ENCODE results near the gene FOXF1. TPM values are rescaled to one million over a fixed set of nuclear protein-coding genes. Genes with fewer than 3 reads are reported as not detected.

The FOXF1 gene
- total and polyA plus RNA-seq, 9 of the 15 experiments (the other 6 are each of a cell fraction or from before 2014, with no cell fraction given), result 0.04 TPM; not detected in 8

DNA sequence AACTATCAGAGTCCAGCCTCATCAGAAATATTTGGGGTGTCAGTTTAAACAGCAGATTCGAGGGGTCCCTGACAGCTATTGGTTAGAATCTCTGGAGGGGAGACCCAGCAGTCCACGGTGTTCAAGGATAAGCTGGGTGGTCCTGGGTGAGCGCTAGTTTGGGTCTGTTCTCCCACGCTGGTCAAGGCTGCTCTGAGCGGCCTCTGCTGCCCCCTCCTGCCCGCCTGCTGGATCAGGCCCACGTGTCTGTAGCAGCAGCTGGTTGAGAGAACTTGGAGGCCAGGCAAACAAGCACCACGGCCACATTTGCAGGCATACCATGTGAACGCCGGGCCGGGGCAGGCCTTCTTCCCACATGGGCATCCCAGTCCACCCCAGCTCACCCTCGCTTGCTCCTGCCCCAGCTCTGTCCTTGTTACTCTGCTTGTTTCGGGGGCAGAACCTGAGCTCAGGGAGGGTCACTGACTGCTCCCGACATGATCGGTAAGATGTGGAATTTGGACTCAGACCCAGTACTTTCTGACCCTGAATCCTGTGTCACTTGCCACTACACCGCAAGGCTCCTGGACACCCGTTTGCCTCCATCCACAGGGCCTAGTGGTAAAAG lies 7.4 kb downstream of the FOXF1 start (continued):
- TF ChIP-seq, protein P1, sequence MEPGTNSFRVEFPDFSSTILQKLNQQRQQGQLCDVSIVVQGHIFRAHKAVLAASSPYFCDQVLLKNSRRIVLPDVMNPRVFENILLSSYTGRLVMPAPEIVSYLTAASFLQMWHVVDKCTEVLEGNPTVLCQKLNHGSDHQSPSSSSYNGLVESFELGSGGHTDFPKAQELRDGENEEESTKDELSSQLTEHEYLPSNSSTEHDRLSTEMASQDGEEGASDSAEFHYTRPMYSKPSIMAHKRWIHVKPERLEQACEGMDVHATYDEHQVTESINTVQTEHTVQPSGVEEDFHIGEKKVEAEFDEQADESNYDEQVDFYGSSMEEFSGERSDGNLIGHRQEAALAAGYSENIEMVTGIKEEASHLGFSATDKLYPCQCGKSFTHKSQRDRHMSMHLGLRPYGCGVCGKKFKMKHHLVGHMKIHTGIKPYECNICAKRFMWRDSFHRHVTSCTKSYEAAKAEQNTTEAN (CRISPR knock-in tag; IDR thresholded peaks at IDR 0.05), result no peak
- TF ChIP-seq NFATC3 (IDR thresholded peaks at IDR 0.05), result no peak
- no peak for TF ChIP-seq RNF2 (IDR thresholded peaks at IDR 0.05)
- no peak for TF ChIP-seq ZBED1 (IDR thresholded peaks at IDR 0.05)
- no peak for TF ChIP-seq CHD2 (IDR thresholded peaks at IDR 0.05; ENCODE audit: low read depth, low read length)
- TF ChIP-seq, protein P2, sequence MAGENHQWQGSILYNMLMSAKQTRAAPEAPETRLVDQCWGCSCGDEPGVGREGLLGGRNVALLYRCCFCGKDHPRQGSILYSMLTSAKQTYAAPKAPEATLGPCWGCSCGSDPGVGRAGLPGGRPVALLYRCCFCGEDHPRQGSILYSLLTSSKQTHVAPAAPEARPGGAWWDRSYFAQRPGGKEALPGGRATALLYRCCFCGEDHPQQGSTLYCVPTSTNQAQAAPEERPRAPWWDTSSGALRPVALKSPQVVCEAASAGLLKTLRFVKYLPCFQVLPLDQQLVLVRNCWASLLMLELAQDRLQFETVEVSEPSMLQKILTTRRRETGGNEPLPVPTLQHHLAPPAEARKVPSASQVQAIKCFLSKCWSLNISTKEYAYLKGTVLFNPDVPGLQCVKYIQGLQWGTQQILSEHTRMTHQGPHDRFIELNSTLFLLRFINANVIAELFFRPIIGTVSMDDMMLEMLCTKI (IDR thresholded peaks at IDR 0.05; ENCODE audit: partially characterized antibody), result no peak
- TF ChIP-seq, protein P3, sequence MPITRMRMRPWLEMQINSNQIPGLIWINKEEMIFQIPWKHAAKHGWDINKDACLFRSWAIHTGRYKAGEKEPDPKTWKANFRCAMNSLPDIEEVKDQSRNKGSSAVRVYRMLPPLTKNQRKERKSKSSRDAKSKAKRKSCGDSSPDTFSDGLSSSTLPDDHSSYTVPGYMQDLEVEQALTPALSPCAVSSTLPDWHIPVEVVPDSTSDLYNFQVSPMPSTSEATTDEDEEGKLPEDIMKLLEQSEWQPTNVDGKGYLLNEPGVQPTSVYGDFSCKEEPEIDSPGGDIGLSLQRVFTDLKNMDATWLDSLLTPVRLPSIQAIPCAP (CRISPR knock-in tag; IDR thresholded peaks at IDR 0.05; ENCODE audit: borderline replicate concordance), result no peak
- TF ChIP-seq, protein P4, sequence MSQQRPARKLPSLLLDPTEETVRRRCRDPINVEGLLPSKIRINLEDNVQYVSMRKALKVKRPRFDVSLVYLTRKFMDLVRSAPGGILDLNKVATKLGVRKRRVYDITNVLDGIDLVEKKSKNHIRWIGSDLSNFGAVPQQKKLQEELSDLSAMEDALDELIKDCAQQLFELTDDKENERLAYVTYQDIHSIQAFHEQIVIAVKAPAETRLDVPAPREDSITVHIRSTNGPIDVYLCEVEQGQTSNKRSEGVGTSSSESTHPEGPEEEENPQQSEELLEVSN (IDR thresholded peaks at IDR 0.05; ENCODE audit: borderline replicate concordance in 1 of 2, extremely low read depth in 1 of 2, insufficient read depth in 1 of 2, insufficient read length in 1 of 2, low read depth in 1 of 2, low read length in 1 of 2, poor library complexity in 1 of 2, severe bottlenecking in 1 of 2), result no peak
- TF ChIP-seq KAT2B (IDR thresholded peaks at IDR 0.05; ENCODE audit: low read depth, low read length), result no peak
- TF ChIP-seq TCFL5 (CRISPR knock-in tag; conservative IDR thresholded peaks at IDR 0.05), result no peak
- no peak for TF ChIP-seq STAT5A (IDR thresholded peaks at IDR 0.05; ENCODE audit: borderline replicate concordance, low read length)
- no peak for TF ChIP-seq ZBTB7A (IDR thresholded peaks at IDR 0.05; ENCODE audit: borderline replicate concordance, control insufficient read depth, low read depth, low read length)
- TF ChIP-seq, protein P5, sequence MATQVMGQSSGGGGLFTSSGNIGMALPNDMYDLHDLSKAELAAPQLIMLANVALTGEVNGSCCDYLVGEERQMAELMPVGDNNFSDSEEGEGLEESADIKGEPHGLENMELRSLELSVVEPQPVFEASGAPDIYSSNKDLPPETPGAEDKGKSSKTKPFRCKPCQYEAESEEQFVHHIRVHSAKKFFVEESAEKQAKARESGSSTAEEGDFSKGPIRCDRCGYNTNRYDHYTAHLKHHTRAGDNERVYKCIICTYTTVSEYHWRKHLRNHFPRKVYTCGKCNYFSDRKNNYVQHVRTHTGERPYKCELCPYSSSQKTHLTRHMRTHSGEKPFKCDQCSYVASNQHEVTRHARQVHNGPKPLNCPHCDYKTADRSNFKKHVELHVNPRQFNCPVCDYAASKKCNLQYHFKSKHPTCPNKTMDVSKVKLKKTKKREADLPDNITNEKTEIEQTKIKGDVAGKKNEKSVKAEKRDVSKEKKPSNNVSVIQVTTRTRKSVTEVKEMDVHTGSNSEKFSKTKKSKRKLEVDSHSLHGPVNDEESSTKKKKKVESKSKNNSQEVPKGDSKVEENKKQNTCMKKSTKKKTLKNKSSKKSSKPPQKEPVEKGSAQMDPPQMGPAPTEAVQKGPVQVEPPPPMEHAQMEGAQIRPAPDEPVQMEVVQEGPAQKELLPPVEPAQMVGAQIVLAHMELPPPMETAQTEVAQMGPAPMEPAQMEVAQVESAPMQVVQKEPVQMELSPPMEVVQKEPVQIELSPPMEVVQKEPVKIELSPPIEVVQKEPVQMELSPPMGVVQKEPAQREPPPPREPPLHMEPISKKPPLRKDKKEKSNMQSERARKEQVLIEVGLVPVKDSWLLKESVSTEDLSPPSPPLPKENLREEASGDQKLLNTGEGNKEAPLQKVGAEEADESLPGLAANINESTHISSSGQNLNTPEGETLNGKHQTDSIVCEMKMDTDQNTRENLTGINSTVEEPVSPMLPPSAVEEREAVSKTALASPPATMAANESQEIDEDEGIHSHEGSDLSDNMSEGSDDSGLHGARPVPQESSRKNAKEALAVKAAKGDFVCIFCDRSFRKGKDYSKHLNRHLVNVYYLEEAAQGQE (IDR thresholded peaks at IDR 0.05; ENCODE audit: borderline replicate concordance), result peak; percentile 69
- TF ChIP-seq, protein P5 (CRISPR knock-in tag; IDR thresholded peaks at IDR 0.05; ENCODE audit: low read depth), result no peak

Measured in K562 (cell line).